ENCODE measurements around the gene NOX5.

DNA sequence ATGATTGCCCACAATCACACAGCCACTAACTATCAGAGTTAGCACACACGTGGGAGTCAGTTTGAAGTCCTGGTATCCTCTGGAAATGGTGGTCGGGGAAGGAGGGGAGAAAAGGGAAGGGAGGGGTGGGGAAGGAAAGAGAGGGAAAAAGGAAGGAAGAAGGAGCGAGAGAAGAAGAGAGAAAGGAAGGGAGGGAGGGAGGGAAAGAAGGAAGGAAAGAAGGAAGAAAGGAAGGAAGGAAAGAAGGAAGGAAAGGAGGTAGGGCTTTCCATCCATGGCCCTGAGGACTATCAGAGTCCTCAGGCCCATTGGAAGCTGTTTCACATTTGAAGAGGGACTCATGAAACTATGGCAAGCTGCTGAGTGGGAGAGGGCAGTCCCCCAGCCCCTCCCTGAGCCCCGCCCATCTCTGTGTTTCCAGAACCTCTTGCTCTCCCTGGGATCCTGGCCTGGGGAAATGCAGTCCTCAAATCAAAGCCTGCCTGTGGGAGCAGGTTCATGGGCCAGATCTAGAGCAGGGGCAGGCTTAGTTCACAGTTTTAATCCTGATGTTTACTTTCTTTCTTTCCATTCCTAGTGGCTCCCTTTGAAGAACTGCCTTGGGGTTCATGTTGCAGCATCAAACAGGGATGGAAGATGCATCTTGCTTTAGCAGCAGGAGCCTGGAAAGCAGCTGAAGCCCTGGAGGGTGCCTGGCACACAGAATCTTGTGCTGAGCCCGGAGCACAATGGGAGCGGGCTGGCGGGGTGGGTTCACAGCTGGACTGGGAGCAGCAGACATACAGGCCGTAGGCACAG is 79.8 kb downstream of the NOX5 start:
- TF ChIP-seq, protein P1, sequence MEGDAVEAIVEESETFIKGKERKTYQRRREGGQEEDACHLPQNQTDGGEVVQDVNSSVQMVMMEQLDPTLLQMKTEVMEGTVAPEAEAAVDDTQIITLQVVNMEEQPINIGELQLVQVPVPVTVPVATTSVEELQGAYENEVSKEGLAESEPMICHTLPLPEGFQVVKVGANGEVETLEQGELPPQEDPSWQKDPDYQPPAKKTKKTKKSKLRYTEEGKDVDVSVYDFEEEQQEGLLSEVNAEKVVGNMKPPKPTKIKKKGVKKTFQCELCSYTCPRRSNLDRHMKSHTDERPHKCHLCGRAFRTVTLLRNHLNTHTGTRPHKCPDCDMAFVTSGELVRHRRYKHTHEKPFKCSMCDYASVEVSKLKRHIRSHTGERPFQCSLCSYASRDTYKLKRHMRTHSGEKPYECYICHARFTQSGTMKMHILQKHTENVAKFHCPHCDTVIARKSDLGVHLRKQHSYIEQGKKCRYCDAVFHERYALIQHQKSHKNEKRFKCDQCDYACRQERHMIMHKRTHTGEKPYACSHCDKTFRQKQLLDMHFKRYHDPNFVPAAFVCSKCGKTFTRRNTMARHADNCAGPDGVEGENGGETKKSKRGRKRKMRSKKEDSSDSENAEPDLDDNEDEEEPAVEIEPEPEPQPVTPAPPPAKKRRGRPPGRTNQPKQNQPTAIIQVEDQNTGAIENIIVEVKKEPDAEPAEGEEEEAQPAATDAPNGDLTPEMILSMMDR (IDR thresholded peaks at IDR 0.05) = no peak
- no peak for TF ChIP-seq POLR2A (IDR thresholded peaks at IDR 0.05)

All from esophagus squamous epithelium (tissue), 4 donors.